Liver (tissue), 9 donors: ENCODE results near the gene HADHA. TPM values are rescaled to one million over a fixed set of nuclear protein-coding genes. Genes with fewer than 3 reads are reported as not detected.

Experiments
- DNase-seq: peaks from one replicate; pipeline ENCODE4 v3.0.0-alpha.2; 2017; ENCODE audit warnings: low spot score
- H3K27ac ChIP-seq, 2 donors: one replicate each; pipeline ENCODE4 v1.7.0; 2013; ENCODE audit warnings: inconsistent platforms in 2 of 2, low read length in 2 of 2, control low read depth in 1 of 2, low read depth in 1 of 2, mild to moderate bottlenecking in 1 of 2
- H3K27me3 ChIP-seq, 4 donors: one replicate each; pipeline versions ENCODE4 v1.6.1 to v1.7.0; 2013; ENCODE audit warnings: low read length in 3 of 4, inconsistent platforms in 1 of 4, mild to moderate bottlenecking in 1 of 4, moderate library complexity in 1 of 4; ENCODE audit not compliant: control insufficient read depth in 4 of 4, insufficient read depth in 4 of 4
- H3K36me3 ChIP-seq, 4 donors: one replicate each; pipeline versions ENCODE4 v1.6.1 to v1.7.0; 2013; ENCODE audit warnings: low read length in 3 of 4, mild to moderate bottlenecking in 3 of 4, low read depth in 1 of 4, moderate library complexity in 1 of 4; ENCODE audit not compliant: control insufficient read depth in 4 of 4, insufficient read depth in 3 of 4
- H3K4me1 ChIP-seq, 4 donors: one replicate each; pipeline versions ENCODE4 v1.6.1 to v1.7.0; 2013; ENCODE audit warnings: low read length in 3 of 4, mild to moderate bottlenecking in 3 of 4, moderate library complexity in 1 of 4; ENCODE audit not compliant: control insufficient read depth in 4 of 4, insufficient read depth in 4 of 4
- H3K4me3 ChIP-seq, 3 donors: one replicate each; pipeline versions ENCODE4 v1.6.1 to v1.7.0; 2013; ENCODE audit warnings: low read length in 3 of 3, control low read depth in 1 of 3, low read depth in 1 of 3, mild to moderate bottlenecking in 1 of 3
- H3K9ac ChIP-seq, 2 donors: one replicate each; pipeline ENCODE4 v1.7.0; 2013; ENCODE audit warnings: low read length in 2 of 2, mild to moderate bottlenecking in 2 of 2, moderate library complexity in 2 of 2, control low read depth in 1 of 2, low read depth in 1 of 2
- H3K9me3 ChIP-seq, 4 donors: one replicate each; pipeline versions ENCODE4 v1.6.1 to v1.7.0; 2013; ENCODE audit warnings: low read length in 3 of 4; ENCODE audit not compliant: control insufficient read depth in 4 of 4
- EGR1 ChIP-seq, 2 donors: IDR thresholded peaks; 2 replicates each; pipeline ENCODE4 v1.6.1; 2016 to 2018; ENCODE audit warnings: antibody characterized with exemption in 2 of 2, low read depth in 2 of 2
- FOXA1 ChIP-seq: IDR thresholded peaks from 2 replicates; pipeline ENCODE4 v1.6.1; 2016; ENCODE audit warnings: antibody characterized with exemption
- GABPA ChIP-seq, 2 donors: IDR thresholded peaks in 1 of 2; conservative IDR thresholded peaks in 1 of 2; 2 replicates each; pipeline ENCODE4 v1.6.1; 2016; ENCODE audit warnings: antibody characterized with exemption in 2 of 2, mild to moderate bottlenecking in 1 of 2, moderate library complexity in 1 of 2
- HNF4A ChIP-seq, 2 donors: conservative IDR thresholded peaks; 2 replicates each; pipeline ENCODE4 v1.6.1; 2016; ENCODE audit warnings: antibody characterized with exemption in 2 of 2, mild to moderate bottlenecking in 2 of 2
- NR2F2 ChIP-seq: IDR thresholded peaks from 2 replicates; pipeline ENCODE4 v1.6.1; 2016; ENCODE audit warnings: antibody characterized with exemption
- RAD21 ChIP-seq, 2 donors: IDR thresholded peaks; 2 replicates each; pipeline ENCODE4 v1.6.1; 2016; ENCODE audit warnings: antibody characterized with exemption in 2 of 2, mild to moderate bottlenecking in 2 of 2
- RXRA ChIP-seq, 2 donors: IDR thresholded peaks; 2 replicates each; pipeline ENCODE4 v1.6.1; 2017 to 2018; ENCODE audit warnings: antibody characterized with exemption in 2 of 2, mild to moderate bottlenecking in 1 of 2
- SP1 ChIP-seq: IDR thresholded peaks from 2 replicates; pipeline ENCODE4 v1.6.1; 2018; ENCODE audit warnings: antibody characterized with exemption, mild to moderate bottlenecking
- TAF1 ChIP-seq: conservative IDR thresholded peaks from 2 replicates; pipeline ENCODE4 v1.6.1; 2016; ENCODE audit warnings: antibody characterized with exemption, mild to moderate bottlenecking
- YY1 ChIP-seq: IDR thresholded peaks from 2 replicates; pipeline ENCODE4 v1.6.1; 2016; ENCODE audit warnings: antibody characterized with exemption, mild to moderate bottlenecking
- WGBS: extraction: QIAGEN DNeasy Blood & Tissue Kit; methylation state at CpG from one replicate; pipeline ENCODE4 v1.1.7; 2013; 5-methylcytosine and 5-hydroxymethylcytosine counted together
- polyA plus RNA-seq, 2 donors: library from polyadenylated mRNA; stranded (reverse) in 1 of 2; unstranded in 1 of 2; fragments of 200-250 nt in 1 of 2; fragments of >200 nt in 1 of 2; fragmentation: Nextera tagmentation in 1 of 2; extraction: Ambion mirVana in 1 of 2; gene quantifications; one replicate each; pipeline versions ENCODE4 v1.2.1 to v1.2.3, GENCODE V29; 2013 to 2015
- total RNA-seq, 2 donors: library from RNA; depleted of rRNA; stranded (reverse); fragments of >200 nt; gene quantifications; one replicate each; pipeline ENCODE4 v1.2.3, GENCODE V29; 2014
- TF ChIP-seq, protein P1 (sequence below): IDR thresholded peaks from 2 replicates; pipeline ENCODE4 v1.6.1; 2016; ENCODE audit warnings: antibody characterized with exemption
- TF ChIP-seq, protein P2 (sequence below): IDR thresholded peaks from 2 replicates; pipeline ENCODE4 v1.6.1; 2016; ENCODE audit warnings: antibody characterized with exemption
- TF ChIP-seq, protein P3 (sequence below): IDR thresholded peaks from 2 replicates; pipeline ENCODE4 v1.6.1; 2016; ENCODE audit warnings: antibody characterized with exemption, mild to moderate bottlenecking
- TF ChIP-seq, protein P4 (sequence below): IDR thresholded peaks from 2 replicates; pipeline ENCODE4 v1.6.1; 2016; ENCODE audit warnings: antibody characterized with exemption
- TF ChIP-seq, protein P5 (sequence below): fragments of 150-350 bp; IDR thresholded peaks from 2 replicates; pipeline ENCODE4 v1.5.1; 2017; ENCODE audit warnings: improper control_type of control experiment, low read depth, low read length; ENCODE audit not compliant: missing input control
- donor health status: healthy.
- donor health status: healthy.
- donor health status: healthy.
- donor health status: healthy.
- donor health status: healthy.

HADHA gene
- total and polyA plus RNA-seq, 4 donors: 101 to 276 (median 159) TPM

DNA sequence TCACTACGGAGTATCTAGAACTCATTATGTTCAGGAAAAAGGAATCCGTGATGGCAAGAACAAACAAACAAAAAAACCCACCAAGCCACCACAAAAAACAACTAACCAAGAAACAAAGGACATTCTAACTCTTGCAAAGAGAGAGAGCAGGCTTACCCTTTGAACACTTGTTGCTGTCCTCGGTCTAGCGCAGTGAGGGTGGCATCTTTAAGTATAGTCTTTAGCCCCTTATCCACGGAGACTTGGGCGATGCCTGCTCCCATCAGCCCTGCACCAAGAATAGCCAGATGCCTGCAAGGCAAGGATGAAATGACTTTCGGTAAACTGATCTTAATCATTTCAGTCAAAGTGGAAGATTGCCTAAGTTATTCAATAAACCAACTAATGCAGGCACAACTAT lies 40.5 kb downstream of the HADHA start:
- Histone ChIP-seq H3K27ac (no peak overlapping the region), H3K4me1 (no peaks in the 10 kb centered on the region), H3K4me3 (no peak overlapping the region), H3K36me3 (peaks cover 16 to 75% (median 65%) of the 10 kb centered on the region in 4 donors), H3K27me3 (no peaks in the 10 kb centered on the region), H3K9me3 (no peaks in the 10 kb centered on the region), H3K9ac (no peak overlapping the region)
- no peak for DNase-seq
- WGBS: 96% methylated on average over 7 of the region's 7 CpGs
- TF ChIP-seq RXRA (IDR thresholded peaks at IDR 0.05) (no peak), FOXA1 (no peak), RAD21 (IDR thresholded peaks at IDR 0.05) (no peak), HNF4A (conservative IDR thresholded peaks at IDR 0.05) (no peak), TAF1 (no peak), SP1 (no peak), NR2F2 (no peak), GABPA (IDR thresholded peaks at IDR 0.05 in 1 of 2, conservative IDR thresholded peaks at IDR 0.05 in 1 of 2) (no peak), EGR1 (IDR thresholded peaks at IDR 0.05; ENCODE audit: low read depth in 2 of 2) (no peak), YY1 (no peak)
- TF ChIP-seq, protein P1, sequence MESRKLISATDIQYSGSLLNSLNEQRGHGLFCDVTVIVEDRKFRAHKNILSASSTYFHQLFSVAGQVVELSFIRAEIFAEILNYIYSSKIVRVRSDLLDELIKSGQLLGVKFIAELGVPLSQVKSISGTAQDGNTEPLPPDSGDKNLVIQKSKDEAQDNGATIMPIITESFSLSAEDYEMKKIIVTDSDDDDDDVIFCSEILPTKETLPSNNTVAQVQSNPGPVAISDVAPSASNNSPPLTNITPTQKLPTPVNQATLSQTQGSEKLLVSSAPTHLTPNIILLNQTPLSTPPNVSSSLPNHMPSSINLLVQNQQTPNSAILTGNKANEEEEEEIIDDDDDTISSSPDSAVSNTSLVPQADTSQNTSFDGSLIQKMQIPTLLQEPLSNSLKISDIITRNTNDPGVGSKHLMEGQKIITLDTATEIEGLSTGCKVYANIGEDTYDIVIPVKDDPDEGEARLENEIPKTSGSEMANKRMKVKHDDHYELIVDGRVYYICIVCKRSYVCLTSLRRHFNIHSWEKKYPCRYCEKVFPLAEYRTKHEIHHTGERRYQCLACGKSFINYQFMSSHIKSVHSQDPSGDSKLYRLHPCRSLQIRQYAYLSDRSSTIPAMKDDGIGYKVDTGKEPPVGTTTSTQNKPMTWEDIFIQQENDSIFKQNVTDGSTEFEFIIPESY: no peak
- TF ChIP-seq, protein P2, sequence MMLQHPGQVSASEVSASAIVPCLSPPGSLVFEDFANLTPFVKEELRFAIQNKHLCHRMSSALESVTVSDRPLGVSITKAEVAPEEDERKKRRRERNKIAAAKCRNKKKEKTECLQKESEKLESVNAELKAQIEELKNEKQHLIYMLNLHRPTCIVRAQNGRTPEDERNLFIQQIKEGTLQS: no peak
- TF ChIP-seq, protein P3, sequence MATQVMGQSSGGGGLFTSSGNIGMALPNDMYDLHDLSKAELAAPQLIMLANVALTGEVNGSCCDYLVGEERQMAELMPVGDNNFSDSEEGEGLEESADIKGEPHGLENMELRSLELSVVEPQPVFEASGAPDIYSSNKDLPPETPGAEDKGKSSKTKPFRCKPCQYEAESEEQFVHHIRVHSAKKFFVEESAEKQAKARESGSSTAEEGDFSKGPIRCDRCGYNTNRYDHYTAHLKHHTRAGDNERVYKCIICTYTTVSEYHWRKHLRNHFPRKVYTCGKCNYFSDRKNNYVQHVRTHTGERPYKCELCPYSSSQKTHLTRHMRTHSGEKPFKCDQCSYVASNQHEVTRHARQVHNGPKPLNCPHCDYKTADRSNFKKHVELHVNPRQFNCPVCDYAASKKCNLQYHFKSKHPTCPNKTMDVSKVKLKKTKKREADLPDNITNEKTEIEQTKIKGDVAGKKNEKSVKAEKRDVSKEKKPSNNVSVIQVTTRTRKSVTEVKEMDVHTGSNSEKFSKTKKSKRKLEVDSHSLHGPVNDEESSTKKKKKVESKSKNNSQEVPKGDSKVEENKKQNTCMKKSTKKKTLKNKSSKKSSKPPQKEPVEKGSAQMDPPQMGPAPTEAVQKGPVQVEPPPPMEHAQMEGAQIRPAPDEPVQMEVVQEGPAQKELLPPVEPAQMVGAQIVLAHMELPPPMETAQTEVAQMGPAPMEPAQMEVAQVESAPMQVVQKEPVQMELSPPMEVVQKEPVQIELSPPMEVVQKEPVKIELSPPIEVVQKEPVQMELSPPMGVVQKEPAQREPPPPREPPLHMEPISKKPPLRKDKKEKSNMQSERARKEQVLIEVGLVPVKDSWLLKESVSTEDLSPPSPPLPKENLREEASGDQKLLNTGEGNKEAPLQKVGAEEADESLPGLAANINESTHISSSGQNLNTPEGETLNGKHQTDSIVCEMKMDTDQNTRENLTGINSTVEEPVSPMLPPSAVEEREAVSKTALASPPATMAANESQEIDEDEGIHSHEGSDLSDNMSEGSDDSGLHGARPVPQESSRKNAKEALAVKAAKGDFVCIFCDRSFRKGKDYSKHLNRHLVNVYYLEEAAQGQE: no peak
- TF ChIP-seq, protein P4, sequence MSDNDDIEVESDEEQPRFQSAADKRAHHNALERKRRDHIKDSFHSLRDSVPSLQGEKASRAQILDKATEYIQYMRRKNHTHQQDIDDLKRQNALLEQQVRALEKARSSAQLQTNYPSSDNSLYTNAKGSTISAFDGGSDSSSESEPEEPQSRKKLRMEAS: no peak
- TF ChIP-seq, protein P5, sequence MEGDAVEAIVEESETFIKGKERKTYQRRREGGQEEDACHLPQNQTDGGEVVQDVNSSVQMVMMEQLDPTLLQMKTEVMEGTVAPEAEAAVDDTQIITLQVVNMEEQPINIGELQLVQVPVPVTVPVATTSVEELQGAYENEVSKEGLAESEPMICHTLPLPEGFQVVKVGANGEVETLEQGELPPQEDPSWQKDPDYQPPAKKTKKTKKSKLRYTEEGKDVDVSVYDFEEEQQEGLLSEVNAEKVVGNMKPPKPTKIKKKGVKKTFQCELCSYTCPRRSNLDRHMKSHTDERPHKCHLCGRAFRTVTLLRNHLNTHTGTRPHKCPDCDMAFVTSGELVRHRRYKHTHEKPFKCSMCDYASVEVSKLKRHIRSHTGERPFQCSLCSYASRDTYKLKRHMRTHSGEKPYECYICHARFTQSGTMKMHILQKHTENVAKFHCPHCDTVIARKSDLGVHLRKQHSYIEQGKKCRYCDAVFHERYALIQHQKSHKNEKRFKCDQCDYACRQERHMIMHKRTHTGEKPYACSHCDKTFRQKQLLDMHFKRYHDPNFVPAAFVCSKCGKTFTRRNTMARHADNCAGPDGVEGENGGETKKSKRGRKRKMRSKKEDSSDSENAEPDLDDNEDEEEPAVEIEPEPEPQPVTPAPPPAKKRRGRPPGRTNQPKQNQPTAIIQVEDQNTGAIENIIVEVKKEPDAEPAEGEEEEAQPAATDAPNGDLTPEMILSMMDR: no peak

DNA sequence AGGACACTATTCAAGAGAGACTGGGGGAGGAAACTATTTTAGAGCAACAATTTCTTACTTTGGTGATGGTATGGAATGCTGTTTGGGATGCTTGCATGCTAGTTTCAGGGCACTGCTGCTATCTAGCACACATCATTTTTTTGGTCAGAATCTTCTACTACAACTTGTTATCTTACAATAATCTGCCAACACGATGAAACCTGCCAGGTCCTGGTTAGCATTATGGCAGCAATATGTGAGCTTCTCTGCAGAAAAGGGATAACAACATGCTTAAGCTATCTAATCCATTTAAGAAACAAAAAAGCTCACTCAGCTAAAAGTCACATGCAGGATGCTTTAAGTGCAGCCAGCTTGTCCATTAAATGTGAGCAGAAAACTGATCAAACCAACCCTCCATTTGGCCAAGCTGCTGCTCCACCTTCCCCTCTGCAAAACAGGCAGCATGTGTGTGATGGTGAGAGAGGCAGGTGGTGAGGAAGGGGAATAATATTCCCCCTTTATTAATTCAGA lies 41.4 kb downstream of the HADHA start:
- Histone ChIP-seq H3K9me3 (no peaks in the 10 kb centered on the region), H3K9ac (no peak overlapping the region), H3K27me3 (no peaks in the 10 kb centered on the region), H3K4me3 (no peak overlapping the region), H3K36me3 (peaks cover 16 to 71% (median 63%) of the 10 kb centered on the region in 4 donors), H3K4me1 (no peaks in the 10 kb centered on the region), H3K27ac (no peak overlapping the region)
- TF ChIP-seq EGR1 (IDR thresholded peaks at IDR 0.05; ENCODE audit: low read depth in 2 of 2): no peak
- TF ChIP-seq, protein P4: no peak
- no peak for TF ChIP-seq NR2F2
- TF ChIP-seq TAF1: no peak
- TF ChIP-seq, protein P2: no peak
- no peak for TF ChIP-seq YY1
- WGBS: 79% methylated on average over 1 of the region's 1 CpG
- no peak for DNase-seq
